ENCODE results near the gene NOTCH1.
A peak's percentile ranks its signal among the peaks of the same experiment; 100 is the strongest.

Gene NOTCH1

DNA sequence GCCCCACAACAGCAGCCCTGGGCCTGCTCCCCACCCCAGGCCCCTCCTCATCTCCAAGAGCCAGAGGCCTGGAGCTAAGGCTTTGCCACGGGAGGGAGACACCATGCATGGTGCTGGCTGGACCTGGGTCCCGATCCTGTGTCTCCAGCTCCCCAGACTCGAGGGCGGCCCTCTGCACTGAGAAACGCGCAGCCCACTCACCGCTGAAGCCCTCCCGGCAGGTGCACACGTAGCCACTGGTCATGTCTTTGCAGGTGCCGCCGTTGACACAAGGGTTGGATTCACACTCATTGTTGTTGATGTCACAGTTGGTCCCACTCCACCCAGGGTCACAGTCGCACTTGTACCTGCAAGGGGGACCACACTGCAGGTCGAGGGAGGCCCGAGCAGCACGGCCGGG, 32.7 kb downstream of the NOTCH1 start:
- TF ChIP-seq, protein P1, sequence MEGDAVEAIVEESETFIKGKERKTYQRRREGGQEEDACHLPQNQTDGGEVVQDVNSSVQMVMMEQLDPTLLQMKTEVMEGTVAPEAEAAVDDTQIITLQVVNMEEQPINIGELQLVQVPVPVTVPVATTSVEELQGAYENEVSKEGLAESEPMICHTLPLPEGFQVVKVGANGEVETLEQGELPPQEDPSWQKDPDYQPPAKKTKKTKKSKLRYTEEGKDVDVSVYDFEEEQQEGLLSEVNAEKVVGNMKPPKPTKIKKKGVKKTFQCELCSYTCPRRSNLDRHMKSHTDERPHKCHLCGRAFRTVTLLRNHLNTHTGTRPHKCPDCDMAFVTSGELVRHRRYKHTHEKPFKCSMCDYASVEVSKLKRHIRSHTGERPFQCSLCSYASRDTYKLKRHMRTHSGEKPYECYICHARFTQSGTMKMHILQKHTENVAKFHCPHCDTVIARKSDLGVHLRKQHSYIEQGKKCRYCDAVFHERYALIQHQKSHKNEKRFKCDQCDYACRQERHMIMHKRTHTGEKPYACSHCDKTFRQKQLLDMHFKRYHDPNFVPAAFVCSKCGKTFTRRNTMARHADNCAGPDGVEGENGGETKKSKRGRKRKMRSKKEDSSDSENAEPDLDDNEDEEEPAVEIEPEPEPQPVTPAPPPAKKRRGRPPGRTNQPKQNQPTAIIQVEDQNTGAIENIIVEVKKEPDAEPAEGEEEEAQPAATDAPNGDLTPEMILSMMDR (IDR thresholded peaks at IDR 0.05; ENCODE audit: extremely low read depth, missing control alignments), result no peak
- DNase-seq (ENCODE audit: low spot score), result no peak

DNA sequence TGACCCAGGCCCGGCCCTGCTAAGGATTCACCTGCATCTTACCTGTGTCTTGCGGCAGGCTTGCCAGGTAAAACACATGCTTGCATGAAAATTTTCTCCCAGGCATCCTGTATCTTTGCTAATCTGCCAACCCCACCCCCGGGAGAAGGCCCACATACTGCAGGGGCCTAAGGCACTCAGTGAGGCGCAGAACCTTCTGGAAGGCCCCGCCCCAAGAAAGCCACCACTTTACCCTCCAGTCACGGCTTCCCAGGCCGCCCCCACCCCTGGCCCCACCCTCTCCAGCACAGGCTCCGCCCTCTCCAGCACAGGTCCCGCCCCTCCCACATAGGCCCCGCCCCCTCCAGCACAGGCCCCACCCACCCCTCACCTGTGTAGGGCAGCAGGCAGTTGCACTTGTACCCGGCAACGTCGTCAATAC, 33.2 kb downstream of the NOTCH1 start:
- DNase-seq (ENCODE audit: low spot score), result peak; percentile 70
- TF ChIP-seq, protein P1 (IDR thresholded peaks at IDR 0.05; ENCODE audit: extremely low read depth, missing control alignments), result no peak

DNA sequence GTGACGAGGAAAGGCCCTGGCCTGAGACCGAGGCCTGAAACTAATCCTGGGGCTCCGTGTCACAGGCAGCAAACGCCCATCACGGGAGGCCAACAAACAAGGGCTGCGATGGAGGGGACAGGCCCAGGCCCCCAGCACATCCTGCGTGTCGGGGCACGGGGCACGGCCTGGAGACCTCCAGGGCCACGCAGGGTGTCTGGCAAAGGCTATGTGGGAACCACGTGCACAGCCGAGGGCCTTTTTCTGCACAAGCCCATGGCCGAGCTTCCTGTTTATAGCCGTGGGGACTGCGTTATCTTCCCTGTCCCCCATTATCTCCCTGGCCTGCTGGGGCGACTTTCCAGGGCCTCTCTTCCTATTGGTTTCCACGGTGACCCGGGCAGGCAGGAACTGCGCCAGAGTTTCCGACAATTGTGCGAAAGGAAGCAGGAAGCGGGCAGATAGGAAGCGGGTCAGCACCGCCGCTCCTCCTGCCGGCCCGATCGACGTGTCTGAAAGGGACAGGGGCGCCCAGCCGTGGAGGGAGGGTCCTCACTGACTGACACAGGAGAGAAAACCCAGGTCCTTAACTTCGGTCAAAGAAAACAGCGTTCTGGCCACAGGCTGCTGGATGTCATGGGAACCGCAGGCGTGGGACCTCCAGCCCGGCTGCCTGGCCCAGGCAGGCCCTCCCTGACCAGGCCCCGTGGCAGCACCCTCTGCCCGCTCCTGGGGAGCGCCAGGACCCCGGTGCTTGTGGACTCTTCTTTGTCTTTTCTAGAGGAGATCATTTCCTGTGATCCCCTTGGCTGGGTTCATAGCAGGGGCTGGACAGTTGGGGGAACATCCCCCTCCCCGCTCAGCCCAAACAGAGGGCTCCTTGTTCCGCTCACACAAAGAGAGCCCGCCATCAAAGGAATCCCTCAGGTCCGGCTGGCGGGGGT, 33.9 kb downstream of the NOTCH1 start:
- TF ChIP-seq, protein P1 (IDR thresholded peaks at IDR 0.05; ENCODE audit: extremely low read depth, missing control alignments), result no peak

DNA sequence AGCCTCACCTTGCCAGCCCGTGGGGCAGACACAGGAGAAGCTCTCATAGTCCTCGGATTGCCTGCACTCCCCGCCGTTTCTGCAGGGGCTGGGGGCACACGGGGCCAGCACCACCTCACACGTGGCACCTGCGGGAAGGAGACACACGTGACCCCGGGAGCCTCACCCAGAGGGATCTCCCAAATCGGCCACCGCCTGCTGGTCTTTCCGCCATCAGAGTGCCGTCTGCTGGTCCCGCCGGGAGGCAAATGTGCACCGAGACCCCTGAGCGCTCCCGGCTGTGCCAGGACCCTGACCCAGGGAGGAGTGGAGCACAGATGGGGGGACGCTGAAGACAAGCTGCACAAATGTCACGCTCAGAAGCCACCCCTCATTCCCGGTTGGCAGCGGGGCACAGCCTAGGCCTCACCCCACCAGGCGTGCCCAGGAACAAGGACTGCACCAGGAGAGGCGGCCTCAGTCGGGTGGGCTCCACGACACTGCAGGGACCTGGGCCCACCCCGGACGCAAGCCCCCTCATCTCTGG, 34.6 kb downstream of the NOTCH1 start:
- TF ChIP-seq, protein P1 (IDR thresholded peaks at IDR 0.05; ENCODE audit: extremely low read depth, missing control alignments), result no peak
- DNase-seq (ENCODE audit: low spot score), result no peak

More for the DNA sequence above, 33.9 kb downstream of the NOTCH1 start:
- DNase-seq (ENCODE audit: low spot score), result no peak

DNA sequence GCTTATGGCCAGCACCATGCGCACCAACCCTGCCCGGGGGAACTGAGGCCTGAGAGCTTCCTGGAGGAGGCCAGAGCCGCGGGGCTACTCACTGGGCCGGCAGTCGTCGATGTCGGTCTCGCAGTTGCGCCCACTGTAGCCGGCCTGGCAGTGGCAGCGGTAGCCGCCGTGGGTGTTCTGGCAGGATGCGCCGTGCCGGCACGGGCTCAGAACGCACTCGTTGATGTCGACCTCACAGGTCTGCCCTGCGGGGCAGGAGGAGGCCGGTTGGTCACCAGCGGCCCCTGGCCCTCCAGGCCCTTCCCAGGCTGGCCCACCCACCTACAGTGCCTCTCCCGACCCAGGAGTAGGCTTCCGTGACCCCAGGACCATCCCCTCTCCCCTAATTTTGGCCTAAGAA, 35.3 kb downstream of the NOTCH1 start:
- DNase-seq (ENCODE audit: low spot score), result no peak
- TF ChIP-seq, protein P1 (IDR thresholded peaks at IDR 0.05; ENCODE audit: extremely low read depth, missing control alignments), result no peak

DNA sequence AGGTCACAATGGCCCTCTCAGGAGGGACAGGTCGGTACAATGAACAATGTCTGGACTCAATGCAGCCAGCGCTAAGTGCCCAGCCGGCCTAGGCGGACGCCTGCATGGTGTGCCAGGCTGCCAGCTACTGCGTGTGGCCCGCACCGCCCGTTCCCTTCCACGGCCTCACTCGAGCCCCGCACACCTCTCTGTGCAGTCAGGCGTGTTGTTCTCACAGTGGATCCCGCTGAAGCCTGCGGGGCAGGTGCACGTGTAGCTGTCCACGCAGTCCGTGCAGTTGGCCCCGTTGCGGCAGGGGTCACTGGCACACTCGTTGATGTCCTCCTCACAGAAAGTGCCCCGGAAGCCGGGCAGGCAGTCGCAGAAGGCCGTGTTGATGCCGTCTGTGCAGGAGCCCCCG, 36.3 kb downstream of the NOTCH1 start:
- TF ChIP-seq, protein P1 (IDR thresholded peaks at IDR 0.05; ENCODE audit: extremely low read depth, missing control alignments), result no peak
- DNase-seq (ENCODE audit: low spot score), result no peak

DNA sequence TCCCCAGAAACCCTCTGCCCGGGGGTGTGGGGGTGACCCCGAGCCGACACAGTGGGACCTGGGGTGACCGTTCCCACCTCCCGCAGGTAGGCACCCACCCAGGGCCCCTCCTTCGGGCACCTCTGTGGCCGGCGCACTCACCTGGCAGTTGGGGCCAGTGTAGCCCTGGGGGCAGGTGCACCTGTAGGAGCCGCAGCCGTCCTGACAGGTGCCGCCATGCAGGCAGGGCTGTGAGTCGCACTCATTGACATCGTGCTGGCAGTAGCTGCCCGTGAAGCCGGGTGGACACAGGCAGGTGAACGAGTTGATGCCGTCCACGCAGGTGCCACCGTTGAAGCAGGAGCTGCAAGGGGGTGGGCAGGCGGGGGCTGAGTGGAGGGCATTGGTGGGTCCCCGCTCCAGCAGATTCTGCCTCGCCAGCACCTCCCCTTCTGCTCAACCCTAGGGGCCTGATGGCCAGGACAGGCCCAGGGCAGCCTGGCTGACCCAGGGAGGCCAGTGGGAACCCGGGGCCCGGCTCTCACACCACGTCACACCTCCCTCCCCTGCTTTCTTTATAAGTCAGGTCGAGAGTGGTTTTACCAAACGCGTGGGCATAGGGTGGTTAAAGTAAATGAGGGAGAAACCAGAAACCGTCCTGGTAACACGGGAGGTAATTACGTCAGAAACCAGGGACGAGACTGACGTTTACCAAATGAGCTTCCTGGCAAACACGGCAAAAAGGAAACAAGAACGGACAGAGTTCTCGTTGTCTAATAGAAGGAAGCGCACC, 36.9 kb downstream of the NOTCH1 start:
- TF ChIP-seq, protein P1 (IDR thresholded peaks at IDR 0.05; ENCODE audit: extremely low read depth, missing control alignments), result no peak

More for the DNA sequence above, 36.9 kb downstream of the NOTCH1 start:
- no peak for DNase-seq (ENCODE audit: low spot score)

Measured in GM20000 (cell line).